Tibial nerve (tissue), 4 donors: Measurements from ENCODE around the gene PPP6R1. TPM values are rescaled to one million over a fixed set of nuclear protein-coding genes. Genes with fewer than 3 reads are reported as not detected.
A peak's percentile ranks its signal among the peaks of the same experiment; 100 is the strongest.

Experiments
- DNase-seq, 2 donors: peaks; one replicate each; pipeline ENCODE4 v3.0.0-alpha.2; 2019; ENCODE audit warnings: low spot score in 2 of 2
- H3K27ac ChIP-seq, 4 donors: fragments of 200-600 bp; sonication (generic) in 3 of 4; one replicate each; pipeline ENCODE4 v1.5.1; 2017 to 2019; ENCODE audit warnings: mild to moderate bottlenecking in 1 of 4
- H3K27me3 ChIP-seq, 2 donors: fragments of 200-600 bp; sonication (generic) in 1 of 2; one replicate each; pipeline versions ENCODE4 v1.5.1 to v1.6.0; 2017 to 2019
- H3K36me3 ChIP-seq, 3 donors: fragments of 200-600 bp; sonication (generic); one replicate each; pipeline ENCODE4 v1.5.1; 2018 to 2019
- H3K4me1 ChIP-seq, 4 donors: fragments of 200-600 bp; sonication (generic) in 3 of 4; one replicate each; pipeline ENCODE4 v1.5.1; 2017 to 2019
- H3K4me3 ChIP-seq, 4 donors: fragments of 200-600 bp; sonication (generic) in 3 of 4; one replicate each; pipeline ENCODE4 v1.5.1; 2017 to 2019; ENCODE audit warnings: mild to moderate bottlenecking in 1 of 4, moderate library complexity in 1 of 4
- H3K9me3 ChIP-seq, 4 donors: fragments of 200-600 bp; sonication (generic) in 3 of 4; one replicate each; pipeline ENCODE4 v1.5.1; 2017 to 2019
- CTCF ChIP-seq, 5 experiments: fragments of 200-600 bp in 3 of 5; fragments of 450-650 bp in 2 of 5; sonication (generic) in 3 of 5; IDR thresholded peaks; one replicate each; pipeline ENCODE4 v1.5.1; 2016 to 2019; ENCODE audit warnings: antibody characterized with exemption in 5 of 5, mild to moderate bottlenecking in 3 of 5, moderate library complexity in 2 of 5
- EP300 ChIP-seq, 2 donors: sonication (generic); formaldehyde crosslinking; IDR thresholded peaks; one replicate each; pipeline ENCODE4 v1.6.1; 2017; ENCODE audit warnings: antibody characterized with exemption in 2 of 2, mild to moderate bottlenecking in 1 of 2
- POLR2A ChIP-seq, 2 donors: fragments of 450-650 bp; IDR thresholded peaks; one replicate each; pipeline ENCODE4 v1.6.1; 2017; ENCODE audit warnings: antibody characterized with exemption in 2 of 2, mild to moderate bottlenecking in 2 of 2, moderate library complexity in 2 of 2
- WGBS, 2 donors: methylation state at CpG; one replicate each; pipeline ENCODE4 v1.1.5; 2018; 5-methylcytosine and 5-hydroxymethylcytosine counted together
- total RNA-seq, 4 donors: library from RNA; depleted of rRNA; stranded (reverse); fragments of >200 nt; gene quantifications; one replicate each; pipeline ENCODE4 v1.1.0, GENCODE V29; 2016

PPP6R1 gene
- total RNA-seq, 4 donors from 2014 or later: 35.4 to 56.7 (median 40.7) TPM

GRCh38 chr19:55259540-55260210 is 858 bp upstream of the PPP6R1 start:
- Histone ChIP-seq H3K4me1 (peaks cover 0 to 43% (median 37%) of the 10 kb centered on the region in 4 donors), H3K36me3 (peaks cover 0 to 13% (median 0%) of the 10 kb centered on the region in 3 donors), H3K4me3 (peak overlapping the region; percentile 84 to 95 (median 94)), H3K27ac (peak overlapping the region; percentile 85 to 96 (median 94)), H3K27me3 (no peaks in the 10 kb centered on the region), H3K9me3 (no peaks in the 10 kb centered on the region)
- DNase-seq: peak in 1 of 2 donors; percentile 24
- TF ChIP-seq POLR2A (IDR thresholded peaks at IDR 0.05) (peak in 1 of 2 donors; percentile 13), CTCF (IDR thresholded peaks at IDR 0.05) (no peak)
- WGBS, 2 donors: 28 to 36% methylated on average over 29 of the region's 29 CpGs

- H3K27me3 ChIP-seq: no peaks in the 10 kb centered on the region
- no peak for TF ChIP-seq CTCF (IDR thresholded peaks at IDR 0.05)
- TF ChIP-seq EP300 (IDR thresholded peaks at IDR 0.05): no peak
- no peak for TF ChIP-seq POLR2A (IDR thresholded peaks at IDR 0.05)
- H3K4me1 ChIP-seq: peaks cover 0 to 55% (median 39%) of the 10 kb centered on the region in 4 donors
- 0 to 2% methylated on average over 31 to 33 of the region's 53 CpGs for WGBS, 2 donors
- DNase-seq: no peak
- peak overlapping the region; percentile 84 to 95 (median 94) for H3K4me3 ChIP-seq
- H3K27ac ChIP-seq: peak overlapping the region; percentile 85 to 96 (median 92)
- peaks cover 0 to 13% (median 0%) of the 10 kb centered on the region in 3 donors for H3K36me3 ChIP-seq
- no peaks in the 10 kb centered on the region for H3K9me3 ChIP-seq
These were observed 365 bp downstream of the PPP6R1 start for GRCh38 chr19:55258476-55258827.

GRCh38 chr19:55257461-55258420 is 1.1 kb downstream of the PPP6R1 start:
- 2 to 3% methylated on average over 47 to 51 of the region's 51 CpGs for WGBS, 2 donors
- no peaks in the 10 kb centered on the region for H3K27me3 ChIP-seq
- TF ChIP-seq EP300 (IDR thresholded peaks at IDR 0.05): no peak
- no peak for TF ChIP-seq CTCF (IDR thresholded peaks at IDR 0.05)
- no peak for TF ChIP-seq POLR2A (IDR thresholded peaks at IDR 0.05)
- H3K27ac ChIP-seq: peak overlapping the region; percentile 17 to 96 (median 60)
- DNase-seq: no peak
- H3K4me3 ChIP-seq: peak overlapping the region; percentile 84 to 95 (median 94)
- H3K9me3 ChIP-seq: no peaks in the 10 kb centered on the region
- H3K4me1 ChIP-seq: peaks cover 0 to 62% (median 43%) of the 10 kb centered on the region in 4 donors
- peaks cover 0 to 12% (median 0%) of the 10 kb centered on the region in 3 donors for H3K36me3 ChIP-seq

- DNase-seq: no peak
- Histone ChIP-seq H3K4me1 (peaks cover 0 to 68% (median 46%) of the 10 kb centered on the region in 4 donors), H3K9me3 (no peaks in the 10 kb centered on the region), H3K27me3 (no peaks in the 10 kb centered on the region), H3K36me3 (peaks cover 0 to 4% (median 0%) of the 10 kb centered on the region in 3 donors), H3K27ac (peak overlapping the region in 2 of 4 donors; percentile 95 to 96), H3K4me3 (peak overlapping the region; percentile 84 to 95 (median 94))
- TF ChIP-seq POLR2A (IDR thresholded peaks at IDR 0.05) (no peak), EP300 (IDR thresholded peaks at IDR 0.05) (no peak), CTCF (IDR thresholded peaks at IDR 0.05) (no peak)
- WGBS, 2 donors: 41 to 46% methylated on average over 22 of the region's 22 CpGs
These were observed 2.0 kb downstream of the PPP6R1 start for GRCh38 chr19:55256562-55257460.
